Sigmoid colon (tissue), 7 donors: ENCODE measurements around the gene PRKAG2. TPM values are rescaled to one million over a fixed set of nuclear protein-coding genes. Genes with fewer than 3 reads are reported as not detected.

Experiments used
- DNase-seq: peaks from one replicate; pipeline ENCODE4 v3.0.0-alpha.2; 2019
- H3K27ac ChIP-seq, 4 donors: fragments of 200-600 bp; sonication (generic); one replicate each; pipeline ENCODE4 v1.5.1; 2016 to 2019; ENCODE audit warnings: mild to moderate bottlenecking in 1 of 4
- H3K27me3 ChIP-seq, 3 donors: fragments of 200-600 bp; sonication (generic); one replicate each; pipeline ENCODE4 v1.5.1; 2019; ENCODE audit warnings: mild to moderate bottlenecking in 1 of 3
- H3K36me3 ChIP-seq, 4 donors: fragments of 200-600 bp; sonication (generic); one replicate each; pipeline ENCODE4 v1.5.1; 2016 to 2019
- H3K4me1 ChIP-seq, 4 donors: fragments of 200-600 bp; sonication (generic); one replicate each; pipeline ENCODE4 v1.5.1; 2017 to 2019
- H3K4me3 ChIP-seq, 4 donors: fragments of 200-600 bp; sonication (generic); one replicate each; pipeline ENCODE4 v1.5.1; 2017 to 2019; ENCODE audit warnings: mild to moderate bottlenecking in 2 of 4, moderate library complexity in 1 of 4
- H3K9me3 ChIP-seq, 4 donors: fragments of 200-600 bp in 3 of 4; sonication (generic) in 3 of 4; one replicate each; pipeline versions ENCODE4 v1.5.1 to v1.6.1; 2013 to 2019
- EP300 ChIP-seq, 4 donors: sonication (generic); formaldehyde crosslinking; IDR thresholded peaks; one replicate each; pipeline ENCODE4 v1.6.1; 2017; ENCODE audit warnings: antibody characterized with exemption in 4 of 4
- POLR2A ChIP-seq, 2 donors: fragments of 450-650 bp; IDR thresholded peaks; one replicate each; pipeline ENCODE4 v1.6.1; 2016; ENCODE audit warnings: antibody characterized with exemption in 2 of 2, mild to moderate bottlenecking in 2 of 2, moderate library complexity in 2 of 2
- POLR2AphosphoS5 ChIP-seq, 4 donors: sonication (generic); formaldehyde crosslinking; IDR thresholded peaks; one replicate each; pipeline ENCODE4 v1.6.1; 2017; ENCODE audit warnings: antibody characterized with exemption in 4 of 4
- WGBS, 2 donors: extraction: QIAGEN DNeasy Blood & Tissue Kit; methylation state at CpG; one replicate each; pipeline ENCODE4 v1.1.7; 2013; 5-methylcytosine and 5-hydroxymethylcytosine counted together
- intact Hi-C: fragments of 100-400 bp; cut with DNase I; formaldehyde crosslinking; loops from one replicate; pipeline ENCODE4 v1.15.1; 2023
- polyA plus RNA-seq, 3 donors: library from polyadenylated mRNA; stranded (reverse); fragments of 200-250 nt; gene quantifications; one replicate each; pipeline ENCODE4 v1.2.3, GENCODE V29; 2013
- total RNA-seq, 4 donors: library from RNA; depleted of rRNA; stranded (reverse); fragments of >200 nt; gene quantifications; one replicate each; pipeline ENCODE4 v1.1.0, GENCODE V29; 2016
- TF ChIP-seq, protein P1 (sequence below), 4 experiments: fragments of 450-650 bp in 3 of 4; fragments of 200-600 bp in 1 of 4; IDR thresholded peaks; one replicate each; pipeline ENCODE4 v1.5.1; 2016 to 2019; ENCODE audit warnings: antibody characterized with exemption in 4 of 4, mild to moderate bottlenecking in 3 of 4, moderate library complexity in 2 of 4
- donor health status: healthy with polysubstance abuse.
- donor health status: Bipolar disorder and iron deficiency.
- donor health status: healthy.

The PRKAG2 gene
- total and polyA plus RNA-seq, 7 donors: 19.2 to 51.2 (median 37.1) TPM

DNA sequence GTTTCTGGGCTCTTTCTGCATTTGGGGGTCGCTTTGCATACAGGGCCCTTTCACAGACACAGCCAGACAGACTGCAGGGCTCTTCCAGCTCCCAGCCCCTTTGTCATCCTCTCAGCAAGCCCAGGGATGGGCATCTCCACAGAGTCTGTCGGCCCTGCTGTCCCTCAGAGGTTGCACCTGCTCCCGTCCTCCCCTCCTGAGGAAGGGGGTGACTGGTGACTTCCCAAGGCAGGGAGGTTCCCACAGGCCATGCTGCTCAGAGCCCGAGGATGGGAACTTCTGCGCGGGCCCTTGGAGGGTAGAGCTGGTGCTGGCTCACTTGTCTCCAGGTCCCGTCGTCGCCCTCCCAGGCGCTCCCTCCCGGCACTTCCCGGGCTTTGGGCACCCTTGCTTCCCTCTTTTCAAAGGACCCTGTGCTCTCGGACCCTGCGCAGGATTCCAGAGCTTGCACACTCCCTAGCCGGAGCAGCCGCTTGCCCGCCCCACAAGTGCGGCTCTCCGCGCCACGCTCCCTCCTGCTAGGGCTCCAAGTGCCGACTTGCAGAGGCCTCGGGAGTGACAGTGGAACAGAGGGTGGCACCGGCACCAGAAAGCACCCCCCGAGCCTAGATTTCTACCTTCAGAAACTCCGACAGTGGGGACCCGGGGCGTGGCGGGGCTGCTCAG, 152.5 kb downstream of the PRKAG2 start:
- no peak overlapping the region for H3K4me3 ChIP-seq
- peaks cover 0 to 27% (median 22%) of the 10 kb centered on the region in 4 donors for H3K4me1 ChIP-seq
- intact Hi-C loops: no loop called here
- TF ChIP-seq POLR2AphosphoS5 (IDR thresholded peaks at IDR 0.05): no peak
- TF ChIP-seq POLR2A (IDR thresholded peaks at IDR 0.05): no peak
- TF ChIP-seq, protein P1, sequence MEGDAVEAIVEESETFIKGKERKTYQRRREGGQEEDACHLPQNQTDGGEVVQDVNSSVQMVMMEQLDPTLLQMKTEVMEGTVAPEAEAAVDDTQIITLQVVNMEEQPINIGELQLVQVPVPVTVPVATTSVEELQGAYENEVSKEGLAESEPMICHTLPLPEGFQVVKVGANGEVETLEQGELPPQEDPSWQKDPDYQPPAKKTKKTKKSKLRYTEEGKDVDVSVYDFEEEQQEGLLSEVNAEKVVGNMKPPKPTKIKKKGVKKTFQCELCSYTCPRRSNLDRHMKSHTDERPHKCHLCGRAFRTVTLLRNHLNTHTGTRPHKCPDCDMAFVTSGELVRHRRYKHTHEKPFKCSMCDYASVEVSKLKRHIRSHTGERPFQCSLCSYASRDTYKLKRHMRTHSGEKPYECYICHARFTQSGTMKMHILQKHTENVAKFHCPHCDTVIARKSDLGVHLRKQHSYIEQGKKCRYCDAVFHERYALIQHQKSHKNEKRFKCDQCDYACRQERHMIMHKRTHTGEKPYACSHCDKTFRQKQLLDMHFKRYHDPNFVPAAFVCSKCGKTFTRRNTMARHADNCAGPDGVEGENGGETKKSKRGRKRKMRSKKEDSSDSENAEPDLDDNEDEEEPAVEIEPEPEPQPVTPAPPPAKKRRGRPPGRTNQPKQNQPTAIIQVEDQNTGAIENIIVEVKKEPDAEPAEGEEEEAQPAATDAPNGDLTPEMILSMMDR (IDR thresholded peaks at IDR 0.05): no peak
- TF ChIP-seq EP300 (IDR thresholded peaks at IDR 0.05): no peak
- H3K9me3 ChIP-seq: no peaks in the 10 kb centered on the region
- H3K36me3 ChIP-seq: no peaks in the 10 kb centered on the region
- no peak for DNase-seq
- H3K27ac ChIP-seq: no peak overlapping the region
- WGBS, 2 donors: 92 to 96% methylated on average over 29 of the region's 29 CpGs
- no peaks in the 10 kb centered on the region for H3K27me3 ChIP-seq

DNA sequence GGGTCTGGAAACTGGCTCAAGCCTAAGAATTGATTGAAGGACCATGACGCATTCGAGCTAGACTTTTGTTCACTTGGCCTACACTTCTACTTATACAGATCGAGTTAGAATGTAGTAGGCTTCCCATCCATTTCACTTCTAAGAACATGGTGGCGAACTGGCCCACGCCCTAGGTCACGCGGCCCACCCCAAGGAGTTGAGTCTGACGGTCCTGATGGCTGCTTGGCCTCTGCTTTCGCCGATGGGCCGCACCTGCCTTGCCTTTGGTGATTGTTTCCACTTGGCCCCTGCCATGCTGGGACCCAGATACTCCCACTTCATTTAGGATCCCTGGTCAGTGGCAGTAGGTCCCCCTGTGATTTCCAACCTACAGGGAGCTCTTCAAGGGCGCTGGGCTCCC, 153.6 kb downstream of the PRKAG2 start:
- Histone ChIP-seq H3K36me3 (no peaks in the 10 kb centered on the region), H3K27ac (no peak overlapping the region), H3K4me1 (peaks cover 0 to 27% (median 21%) of the 10 kb centered on the region in 4 donors), H3K9me3 (no peaks in the 10 kb centered on the region), H3K4me3 (no peak overlapping the region), H3K27me3 (no peaks in the 10 kb centered on the region)
- no peak for DNase-seq
- intact Hi-C loops: no loop called here
- 93 to 96% methylated on average over 12 of the region's 12 CpGs for WGBS, 2 donors
- TF ChIP-seq POLR2A (IDR thresholded peaks at IDR 0.05): no peak
- TF ChIP-seq, protein P1 (IDR thresholded peaks at IDR 0.05): no peak
- TF ChIP-seq POLR2AphosphoS5 (IDR thresholded peaks at IDR 0.05): no peak
- TF ChIP-seq EP300 (IDR thresholded peaks at IDR 0.05): no peak

DNA sequence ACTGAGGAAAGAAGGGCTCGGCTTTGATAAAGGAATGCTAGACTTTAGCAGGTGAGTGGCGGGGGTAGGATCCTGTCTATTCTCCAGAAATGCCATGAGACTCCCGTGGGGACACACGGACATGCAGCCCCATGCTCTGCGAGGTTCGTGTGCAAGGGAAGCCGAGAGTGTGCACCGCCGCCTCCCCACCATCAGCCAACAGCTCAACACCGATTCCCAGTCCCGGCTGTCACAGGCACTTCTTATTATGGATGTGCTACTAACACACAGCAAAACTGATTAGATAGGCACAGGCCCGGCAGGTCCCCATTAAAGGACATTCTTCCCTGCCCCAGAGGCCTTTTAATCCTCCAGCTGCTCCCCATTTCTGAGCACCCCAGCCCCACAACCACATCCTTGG, 154.4 kb downstream of the PRKAG2 start:
- no peaks in the 10 kb centered on the region for H3K27me3 ChIP-seq
- TF ChIP-seq POLR2A (IDR thresholded peaks at IDR 0.05) (no peak), EP300 (IDR thresholded peaks at IDR 0.05) (no peak), POLR2AphosphoS5 (IDR thresholded peaks at IDR 0.05) (no peak)
- TF ChIP-seq, protein P1 (IDR thresholded peaks at IDR 0.05): no peak
- peaks cover 0 to 19% (median 15%) of the 10 kb centered on the region in 4 donors for H3K4me1 ChIP-seq
- no peak overlapping the region for H3K4me3 ChIP-seq
- no peaks in the 10 kb centered on the region for H3K9me3 ChIP-seq
- intact Hi-C loops: no loop called here
- WGBS, 2 donors: 94% methylated on average over 12 of the region's 12 CpGs
- no peak overlapping the region for H3K27ac ChIP-seq
- DNase-seq: no peak
- H3K36me3 ChIP-seq: no peaks in the 10 kb centered on the region

DNA sequence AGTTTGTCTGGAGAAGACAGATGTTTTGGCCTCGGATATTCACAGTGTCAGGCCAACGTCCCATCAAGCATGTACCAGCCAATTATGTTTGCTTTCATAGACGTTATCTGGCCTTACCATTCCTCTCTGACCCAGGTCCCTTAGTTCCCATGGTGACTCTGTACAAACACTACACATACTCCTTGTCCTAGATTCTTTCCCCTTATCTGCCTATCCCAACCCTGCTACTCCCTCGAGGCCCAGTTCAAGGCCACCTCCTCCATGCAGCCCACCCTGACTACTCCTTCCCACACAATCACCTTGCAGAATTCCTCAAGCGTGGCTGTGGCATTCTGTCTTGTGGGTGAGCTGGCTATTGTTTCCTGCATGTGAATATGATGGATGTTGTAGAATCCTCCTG, 155.2 kb downstream of the PRKAG2 start:
- intact Hi-C loops: no loop called here
- WGBS, 2 donors: 31 to 70% methylated on average over 5 of the region's 5 CpGs
- H3K4me1 ChIP-seq: peaks cover 0 to 16% (median 8%) of the 10 kb centered on the region in 4 donors

More for the DNA sequence above, 155.2 kb downstream of the PRKAG2 start:
- Histone ChIP-seq H3K9me3 (no peaks in the 10 kb centered on the region), H3K27ac (no peak overlapping the region), H3K27me3 (no peaks in the 10 kb centered on the region), H3K36me3 (no peaks in the 10 kb centered on the region), H3K4me3 (no peak overlapping the region)
- TF ChIP-seq, protein P1 (IDR thresholded peaks at IDR 0.05): no peak
- TF ChIP-seq POLR2A (IDR thresholded peaks at IDR 0.05): no peak
- no peak for TF ChIP-seq EP300 (IDR thresholded peaks at IDR 0.05)
- no peak for TF ChIP-seq POLR2AphosphoS5 (IDR thresholded peaks at IDR 0.05)
- no peak for DNase-seq
